Frontal cortex (tissue), 4 donors: ENCODE results near the gene P2RY14. TPM values are rescaled to one million over a fixed set of nuclear protein-coding genes. Genes with fewer than 3 reads are reported as not detected.
A peak's percentile ranks its signal among the peaks of the same experiment; 100 is the strongest.

ENCODE experiments used
- DNase-seq, 2 donors: peaks; one replicate each; pipeline ENCODE4 v3.0.0; 2012; ENCODE audit warnings: low spot score in 2 of 2
- FAIRE-seq: peaks from 2 replicates; lab custom pipeline; 2012; peaks lifted over from hg19 to GRCh38; lab: Jason Lieb, UNC
- total RNA-seq: library from RNA; depleted of rRNA; stranded (reverse); fragments of >200 nt; gene quantifications from one replicate; pipeline ENCODE4 v1.2.3, GENCODE V29; 2014
- donor health status: control.
- donor health status: control.
- donor health status: control.

P2RY14 gene
- 1.2 TPM for total RNA-seq

GRCh38 chr3:151278230-151278629, at the start of gene P2RY14:
TSS of gene P2RY14 (minus strand) at chr3:151278542. CDS start at chr3:151214316, 64,226 bp downstream.
- DNase-seq (no peak), FAIRE-seq (no peak)

- FAIRE-seq (peak; percentile 88), DNase-seq (no peak)
Observed at GRCh38 chr3:151327571-151328198, 49.3 kb upstream of the P2RY14 start.

- no peak for DNase-seq
Observed at GRCh38 chr3:151322511-151322910, 44.2 kb upstream of the P2RY14 start.

GRCh38 chr3:151321526-151321925, 43.2 kb upstream of the P2RY14 start:
- no peak for FAIRE-seq
- DNase-seq = no peak

More at GRCh38 chr3:151322511-151322910, 44.2 kb upstream of the P2RY14 start:
- no peak for FAIRE-seq

- DNase-seq (no peak), FAIRE-seq (no peak)
Observed at GRCh38 chr3:151320131-151320530, 41.8 kb upstream of the P2RY14 start.

- DNase-seq (no peak), FAIRE-seq (no peak)
Observed at GRCh38 chr3:151319628-151320027, 41.3 kb upstream of the P2RY14 start.

- FAIRE-seq (no peak), DNase-seq (no peak)
Observed at GRCh38 chr3:151318991-151319390, 40.6 kb upstream of the P2RY14 start.

GRCh38 chr3:151318313-151318712, 40.0 kb upstream of the P2RY14 start:
- no peak for FAIRE-seq
- no peak for DNase-seq

- DNase-seq (no peak), FAIRE-seq (no peak)
Observed at GRCh38 chr3:151316267-151316991, 38.1 kb upstream of the P2RY14 start, which contains the start of gene GPR87. TSS of gene GPR87 (minus strand) at chr3:151316820. CDS start at chr3:151300100, 16,720 bp downstream.

GRCh38 chr3:151315846-151316245, 37.5 kb upstream of the P2RY14 start:
- FAIRE-seq = no peak
- DNase-seq = no peak

GRCh38 chr3:151315136-151315535, 36.8 kb upstream of the P2RY14 start:
- FAIRE-seq (no peak), DNase-seq (no peak)

GRCh38 chr3:151314593-151314992, 36.3 kb upstream of the P2RY14 start:
- DNase-seq (no peak), FAIRE-seq (no peak)

GRCh38 chr3:151314137-151314536, 35.8 kb upstream of the P2RY14 start:
- DNase-seq (no peak), FAIRE-seq (no peak)

- FAIRE-seq = no peak
- DNase-seq = no peak
Observed at GRCh38 chr3:151312972-151313371, 34.6 kb upstream of the P2RY14 start.

- DNase-seq (no peak), FAIRE-seq (no peak)
Observed at GRCh38 chr3:151309566-151309965, 31.2 kb upstream of the P2RY14 start.

- FAIRE-seq (no peak), DNase-seq (no peak)
Observed at GRCh38 chr3:151307583-151308488, 29.5 kb upstream of the P2RY14 start.

GRCh38 chr3:151307131-151307530, 28.8 kb upstream of the P2RY14 start:
- DNase-seq = no peak
- no peak for FAIRE-seq

- DNase-seq (no peak), FAIRE-seq (no peak)
Observed at GRCh38 chr3:151306168-151306810, 27.9 kb upstream of the P2RY14 start.

GRCh38 chr3:151305775-151306151, 27.4 kb upstream of the P2RY14 start:
- DNase-seq (no peak), FAIRE-seq (no peak)
